Measurements from ENCODE around the gene NAPEPLD.

- TF ChIP-seq, protein P1, sequence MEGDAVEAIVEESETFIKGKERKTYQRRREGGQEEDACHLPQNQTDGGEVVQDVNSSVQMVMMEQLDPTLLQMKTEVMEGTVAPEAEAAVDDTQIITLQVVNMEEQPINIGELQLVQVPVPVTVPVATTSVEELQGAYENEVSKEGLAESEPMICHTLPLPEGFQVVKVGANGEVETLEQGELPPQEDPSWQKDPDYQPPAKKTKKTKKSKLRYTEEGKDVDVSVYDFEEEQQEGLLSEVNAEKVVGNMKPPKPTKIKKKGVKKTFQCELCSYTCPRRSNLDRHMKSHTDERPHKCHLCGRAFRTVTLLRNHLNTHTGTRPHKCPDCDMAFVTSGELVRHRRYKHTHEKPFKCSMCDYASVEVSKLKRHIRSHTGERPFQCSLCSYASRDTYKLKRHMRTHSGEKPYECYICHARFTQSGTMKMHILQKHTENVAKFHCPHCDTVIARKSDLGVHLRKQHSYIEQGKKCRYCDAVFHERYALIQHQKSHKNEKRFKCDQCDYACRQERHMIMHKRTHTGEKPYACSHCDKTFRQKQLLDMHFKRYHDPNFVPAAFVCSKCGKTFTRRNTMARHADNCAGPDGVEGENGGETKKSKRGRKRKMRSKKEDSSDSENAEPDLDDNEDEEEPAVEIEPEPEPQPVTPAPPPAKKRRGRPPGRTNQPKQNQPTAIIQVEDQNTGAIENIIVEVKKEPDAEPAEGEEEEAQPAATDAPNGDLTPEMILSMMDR (IDR thresholded peaks at IDR 0.05): no peak
- no peak for TF ChIP-seq POLR2A (IDR thresholded peaks at IDR 0.05)
- no peak for TF ChIP-seq EP300 (IDR thresholded peaks at IDR 0.05)
- no peak for TF ChIP-seq POLR2AphosphoS5 (IDR thresholded peaks at IDR 0.05)
Measured at GRCh38 chr7:103058122-103058521, 90.8 kb downstream of the NAPEPLD start.

Measured in sigmoid colon (tissue), 4 donors.